Neural cell (in vitro differentiated cells): Measurements from ENCODE around the gene FECH. TPM values are rescaled to one million over a fixed set of nuclear protein-coding genes. Genes with fewer than 3 reads are reported as not detected.

Source experiments
- H2AFZ ChIP-seq: fragments of 200-600, 300-800 bp; sonication (generic), shearing (Covaris generic); 2 replicates; pipeline ENCODE4 v1.6.0; 2014; ENCODE audit warnings: low read depth, mild to moderate bottlenecking, antibody characterized with exemption, low read length, moderate library complexity
- H3F3A ChIP-seq: fragments of 200-600 bp; shearing (Covaris generic); 2 replicates; pipeline ENCODE4 v1.6.1; 2016; ENCODE audit warnings: mild to moderate bottlenecking, moderate library complexity, mixed read lengths, antibody characterized with exemption, low read length; ENCODE audit not compliant: insufficient read depth, poor library complexity, severe bottlenecking
- H3K27ac ChIP-seq: fragments of 200-600, 300-800 bp; sonication (generic), shearing (Covaris generic); 2 replicates; pipeline ENCODE4 v1.5.1; 2014; ENCODE audit warnings: mild to moderate bottlenecking, low read length, moderate library complexity
- H3K27me3 ChIP-seq: fragments of 300-800, 200-600 bp; sonication (generic), shearing (Covaris generic); 2 replicates; pipeline ENCODE4 v1.6.0; 2014; ENCODE audit warnings: mild to moderate bottlenecking, low read depth, low read length, moderate library complexity; ENCODE audit not compliant: insufficient read depth
- H3K36me3 ChIP-seq: fragments of 300-800, 200-600 bp; sonication (generic), shearing (Covaris generic); 2 replicates; pipeline ENCODE4 v1.5.1; 2014; ENCODE audit warnings: mild to moderate bottlenecking, antibody characterized with exemption, low read length, moderate library complexity; ENCODE audit not compliant: insufficient read depth
- H3K4me2 ChIP-seq: fragments of 300-800, 200-600 bp; sonication (generic), shearing (Covaris generic); 2 replicates; pipeline ENCODE4 v1.6.0; 2014; ENCODE audit warnings: mild to moderate bottlenecking, low read length
- H3K4me3 ChIP-seq: fragments of 300-800, 200-600 bp; sonication (generic), shearing (Covaris generic); 2 replicates; pipeline ENCODE4 v1.5.1; 2014; ENCODE audit warnings: mild to moderate bottlenecking, low read length, moderate library complexity
- H3K79me2 ChIP-seq: fragments of 200-600 bp; shearing (Covaris generic); replicated peaks from 2 replicates; pipeline ENCODE4 v1.6.0; 2014; ENCODE audit warnings: mild to moderate bottlenecking, low read length, moderate library complexity; ENCODE audit not compliant: insufficient read depth
- H3K9ac ChIP-seq: fragments of 300-800, 200-600 bp; sonication (generic), shearing (Covaris generic); 2 replicates; pipeline ENCODE4 v1.6.1; 2016; ENCODE audit warnings: mild to moderate bottlenecking, low read length, mixed read lengths
- H3K9me2 ChIP-seq: fragments of 200-600 bp; shearing (Covaris generic); 2 replicates; pipeline ENCODE4 v1.6.1; 2016; ENCODE audit warnings: mild to moderate bottlenecking, low read length, mixed read lengths; ENCODE audit not compliant: insufficient read depth
- H3K9me3 ChIP-seq: fragments of 200-600, 300-800 bp; sonication (generic), shearing (Covaris generic); 2 replicates; pipeline ENCODE4 v1.6.1; 2016; ENCODE audit warnings: mild to moderate bottlenecking, mixed run types, low read length, moderate library complexity, mixed read lengths
- H4K20me1 ChIP-seq: fragments of 200-600 bp; shearing (Covaris generic); 2 replicates; pipeline ENCODE4 v1.6.1; 2016; ENCODE audit warnings: mild to moderate bottlenecking, mixed run types; ENCODE audit not compliant: insufficient read depth
- CTCF ChIP-seq: fragments of 450-650 bp; IDR thresholded peaks from 2 replicates; pipeline ENCODE4 v1.5.1; 2014; ENCODE audit warnings: antibody characterized with exemption, mild to moderate bottlenecking, moderate library complexity; ENCODE audit not compliant: poor library complexity, severe bottlenecking
- EP300 ChIP-seq: fragments of 450-650 bp; conservative IDR thresholded peaks from 2 replicates; pipeline ENCODE4 v1.6.1; 2014; ENCODE audit warnings: antibody characterized with exemption, mild to moderate bottlenecking, moderate library complexity; ENCODE audit not compliant: poor library complexity, severe bottlenecking
- EZH2 ChIP-seq: fragments of 200-600, 300-800 bp; shearing (Covaris generic), sonication (generic); IDR thresholded peaks from 2 replicates; pipeline ENCODE4 v1.6.1; 2014; ENCODE audit warnings: antibody characterized with exemption, low read length, borderline replicate concordance, mild to moderate bottlenecking; ENCODE audit not compliant: insufficient read depth, poor library complexity, severe bottlenecking
- MXI1 ChIP-seq: fragments of 450-650 bp; conservative IDR thresholded peaks from 2 replicates; pipeline ENCODE4 v1.6.1; 2014; ENCODE audit warnings: antibody characterized with exemption, mild to moderate bottlenecking; ENCODE audit not compliant: poor library complexity, severe bottlenecking
- POLR2AphosphoS5 ChIP-seq: IDR thresholded peaks from 2 replicates; pipeline ENCODE4 v1.6.1; 2012
- RAD21 ChIP-seq: fragments of 450-650 bp; conservative IDR thresholded peaks from 2 replicates; pipeline ENCODE4 v1.6.1; 2014; ENCODE audit warnings: antibody characterized with exemption, mild to moderate bottlenecking, moderate library complexity
- REST ChIP-seq: IDR thresholded peaks from 2 replicates; pipeline ENCODE4 v1.6.1; 2012; ENCODE audit warnings: borderline replicate concordance
- SMC3 ChIP-seq: fragments of 450-650 bp; conservative IDR thresholded peaks from 2 replicates; pipeline ENCODE4 v1.6.1; 2014; ENCODE audit warnings: antibody characterized with exemption, mild to moderate bottlenecking, moderate library complexity; ENCODE audit not compliant: poor library complexity
- TAF1 ChIP-seq: IDR thresholded peaks from 2 replicates; pipeline ENCODE4 v1.6.1; 2012; ENCODE audit warnings: low read depth
- polyA plus RNA-seq: library from polyadenylated mRNA; depleted of rRNA; stranded (reverse); fragments of >200 nt; gene quantifications from 2 replicates; pipeline ENCODE4 v1.2.3, GENCODE V29; 2014

FECH gene
- polyA plus RNA-seq, 1 donor from 2014 or later: 17.1 TPM

- Histone ChIP-seq H3K79me2 (no peaks in the 10 kb centered on the region), H3K27me3 (no peaks in the 10 kb centered on the region), H3K27ac (no peak overlapping the region), H3K36me3 (no peaks in the 10 kb centered on the region), H3F3A (no peaks in the 10 kb centered on the region), H3K4me3 (no peak overlapping the region), H3K4me2 (no peak overlapping the region), H4K20me1 (no peaks in the 10 kb centered on the region), H3K9me3 (no peaks in the 10 kb centered on the region), H3K9ac (no peak overlapping the region), H3K9me2 (no peaks in the 10 kb centered on the region), H2AFZ (no peak overlapping the region)
- TF ChIP-seq EP300 (no peak), EZH2 (no peak)
These were observed 52.0 kb downstream of the FECH start for GRCh38 chr18:57534511-57534909.

GRCh38 chr18:57533868-57534510, 52.5 kb downstream of the FECH start:
- H3K9me2 ChIP-seq: no peaks in the 10 kb centered on the region
- H2AFZ ChIP-seq: no peak overlapping the region
- no peak overlapping the region for H3K4me2 ChIP-seq
- no peaks in the 10 kb centered on the region for H3K27me3 ChIP-seq
- no peaks in the 10 kb centered on the region for H3K36me3 ChIP-seq
- H3K79me2 ChIP-seq: no peaks in the 10 kb centered on the region
- H3K9ac ChIP-seq: no peak overlapping the region
- no peak overlapping the region for H3K27ac ChIP-seq
- H4K20me1 ChIP-seq: no peaks in the 10 kb centered on the region
- no peaks in the 10 kb centered on the region for H3F3A ChIP-seq
- TF ChIP-seq SMC3: no peak
- TF ChIP-seq CTCF: no peak
- no peak for TF ChIP-seq MXI1
- TF ChIP-seq REST: no peak
- no peak for TF ChIP-seq TAF1
- TF ChIP-seq EZH2: no peak
- TF ChIP-seq POLR2AphosphoS5: no peak
- TF ChIP-seq RAD21: no peak
- TF ChIP-seq EP300: no peak
- no peaks in the 10 kb centered on the region for H3K9me3 ChIP-seq
- H3K4me3 ChIP-seq: no peak overlapping the region
